DND-41 (cell line): ENCODE data around the gene MFSD12.

Experiments used
- CTCF ChIP-seq: IDR thresholded peaks from 2 replicates; pipeline ENCODE4 v1.5.1; 2012; ENCODE audit warnings: borderline replicate concordance, low read length, moderate library complexity, mild to moderate bottlenecking; ENCODE audit not compliant: poor library complexity, severe bottlenecking; ENCODE audit errors: extremely low read depth
- EZH2 ChIP-seq: IDR thresholded peaks from 3 replicates; pipeline ENCODE4 v1.6.1; 2012; ENCODE audit warnings: borderline replicate concordance, low read depth, mild to moderate bottlenecking, moderate library complexity, low read length, inconsistent platforms; ENCODE audit not compliant: severe bottlenecking

DNA sequence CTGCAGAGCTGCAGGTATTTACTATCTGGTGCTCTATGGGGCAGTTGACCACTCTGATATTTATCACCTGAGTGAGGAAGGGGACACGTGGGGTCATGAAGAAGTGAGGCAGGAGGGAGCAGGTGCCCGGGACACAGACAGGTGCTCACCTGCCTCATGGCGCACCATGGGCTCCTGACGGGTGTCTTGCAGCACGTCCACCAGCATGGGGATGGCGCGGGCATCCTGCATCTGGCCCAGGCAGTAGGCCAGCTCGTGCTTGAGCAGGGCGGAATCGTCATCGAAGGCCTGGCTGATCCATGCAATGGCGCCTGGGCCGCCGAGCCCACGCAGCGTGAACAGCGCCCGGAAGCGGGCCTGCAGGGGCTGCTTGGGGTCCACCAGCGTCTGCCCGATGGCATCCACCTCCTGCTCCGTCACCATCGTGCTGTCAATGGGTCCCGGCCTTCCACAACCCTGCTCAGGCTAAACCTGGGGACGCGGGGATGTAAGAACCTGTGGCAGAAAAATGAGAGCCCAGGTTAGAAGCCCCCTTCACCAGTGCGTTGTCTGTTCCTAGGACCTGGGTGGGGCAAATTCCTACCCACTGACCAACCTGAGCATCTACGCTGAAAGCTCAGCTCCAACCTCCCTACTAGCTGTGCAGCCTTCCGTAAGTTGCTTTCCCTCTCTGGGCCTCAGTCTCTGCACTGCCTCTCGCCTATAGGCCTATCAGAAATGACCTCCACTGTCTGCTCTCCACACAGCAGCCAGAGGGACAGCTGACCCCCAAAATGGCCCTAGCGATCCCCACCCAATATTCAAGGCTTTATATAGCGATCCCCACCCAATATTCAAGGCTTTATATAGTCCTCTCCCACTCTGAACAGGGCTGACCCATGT lies 60.8 kb downstream of the MFSD12 start:
- TF ChIP-seq CTCF (no peak), EZH2 (no peak)
